ENCODE results near the gene PUSL1. TPM values are rescaled to one million over a fixed set of nuclear protein-coding genes. Genes with fewer than 3 reads are reported as not detected.
A peak's percentile ranks its signal among the peaks of the same experiment; 100 is the strongest.

PUSL1 gene
- total RNA-seq, 1 donor from 2014 or later: 10.4 TPM

- peaks cover 65% of the 10 kb centered on the region for H3K36me3 ChIP-seq
Observed at GRCh38 chr1:1318777-1319645, 10.6 kb downstream of the PUSL1 start.

GRCh38 chr1:1319646-1319941 lies 11.2 kb downstream of the PUSL1 start:
- Histone ChIP-seq H3K36me3 (peaks cover 59% of the 10 kb centered on the region), H3K27me3 (ENCODE audit: low read depth) (no peaks in the 10 kb centered on the region), H3K27ac (replicated peaks) (peak overlapping the region; percentile 81), H3K4me3 (no peak overlapping the region), H3K9me3 (replicated peaks) (no peaks in the 10 kb centered on the region), H3K4me1 (peaks cover 66% of the 10 kb centered on the region)
- intact Hi-C loops (cut with micrococcal nuclease): no loop called here
- DNase-seq: no peak
- TF ChIP-seq CTCF (IDR thresholded peaks at IDR 0.05; ENCODE audit: borderline replicate concordance): no peak

More at GRCh38 chr1:1318777-1319645, 10.6 kb downstream of the PUSL1 start:
- intact Hi-C loops (cut with micrococcal nuclease): no loop called here
- TF ChIP-seq CTCF (IDR thresholded peaks at IDR 0.05; ENCODE audit: borderline replicate concordance): no peak
- Histone ChIP-seq H3K27ac (replicated peaks) (peak overlapping the region; percentile 81), H3K4me3 (no peak overlapping the region), H3K9me3 (replicated peaks) (no peaks in the 10 kb centered on the region), H3K27me3 (ENCODE audit: low read depth) (no peaks in the 10 kb centered on the region), H3K4me1 (peaks cover 62% of the 10 kb centered on the region)
- DNase-seq: no peak

GRCh38 chr1:1320666-1321448 lies 12.5 kb downstream of the PUSL1 start:
- Histone ChIP-seq H3K36me3 (peaks cover 51% of the 10 kb centered on the region), H3K4me1 (peaks cover 78% of the 10 kb centered on the region), H3K27me3 (ENCODE audit: low read depth) (no peaks in the 10 kb centered on the region), H3K9me3 (replicated peaks) (no peaks in the 10 kb centered on the region), H3K27ac (replicated peaks) (peak overlapping the region; percentile 19), H3K4me3 (no peak overlapping the region)
- DNase-seq: no peak
- no peak for TF ChIP-seq CTCF (IDR thresholded peaks at IDR 0.05; ENCODE audit: borderline replicate concordance)
- intact Hi-C loops (cut with micrococcal nuclease): no loop called here

- H3K4me3 ChIP-seq: no peak overlapping the region
- intact Hi-C loops (cut with micrococcal nuclease): no loop called here
- H3K27me3 ChIP-seq (ENCODE audit: low read depth): no peaks in the 10 kb centered on the region
- H3K4me1 ChIP-seq: peaks cover 85% of the 10 kb centered on the region
- TF ChIP-seq CTCF (IDR thresholded peaks at IDR 0.05; ENCODE audit: borderline replicate concordance): no peak
- DNase-seq: no peak
- peaks cover 51% of the 10 kb centered on the region for H3K36me3 ChIP-seq
- H3K27ac ChIP-seq (replicated peaks): peak overlapping the region; percentile 19
- no peaks in the 10 kb centered on the region for H3K9me3 ChIP-seq (replicated peaks)
Observed at GRCh38 chr1:1321477-1321876, 13.1 kb downstream of the PUSL1 start.

GRCh38 chr1:1322418-1322817 lies 14.0 kb downstream of the PUSL1 start:
- peaks cover 92% of the 10 kb centered on the region for H3K4me1 ChIP-seq
- H3K27me3 ChIP-seq (ENCODE audit: low read depth): no peaks in the 10 kb centered on the region
- no peaks in the 10 kb centered on the region for H3K9me3 ChIP-seq (replicated peaks)
- no peak for DNase-seq
- no peak for TF ChIP-seq CTCF (IDR thresholded peaks at IDR 0.05; ENCODE audit: borderline replicate concordance)
- H3K4me3 ChIP-seq: no peak overlapping the region
- no peak overlapping the region for H3K27ac ChIP-seq (replicated peaks)
- intact Hi-C loops (cut with micrococcal nuclease): no loop called here
- H3K36me3 ChIP-seq: peaks cover 49% of the 10 kb centered on the region

Measured in left ventricle myocardium inferior (tissue), 1 donor.